Neural progenitor cell (in vitro differentiated cells): ENCODE results near the gene MEP1A.

Experiments
- CTCF ChIP-seq: fragments of 200-600 bp; sonication (generic); IDR thresholded peaks from 2 replicates; pipeline ENCODE4 v1.5.1; 2017; ENCODE audit warnings: antibody characterized with exemption, mild to moderate bottlenecking
- EZH2 ChIP-seq: fragments of 200-600 bp; sonication (generic); IDR thresholded peaks from 2 replicates; pipeline ENCODE4 v1.6.1; 2017; ENCODE audit warnings: antibody characterized with exemption, mild to moderate bottlenecking, moderate library complexity

DNA sequence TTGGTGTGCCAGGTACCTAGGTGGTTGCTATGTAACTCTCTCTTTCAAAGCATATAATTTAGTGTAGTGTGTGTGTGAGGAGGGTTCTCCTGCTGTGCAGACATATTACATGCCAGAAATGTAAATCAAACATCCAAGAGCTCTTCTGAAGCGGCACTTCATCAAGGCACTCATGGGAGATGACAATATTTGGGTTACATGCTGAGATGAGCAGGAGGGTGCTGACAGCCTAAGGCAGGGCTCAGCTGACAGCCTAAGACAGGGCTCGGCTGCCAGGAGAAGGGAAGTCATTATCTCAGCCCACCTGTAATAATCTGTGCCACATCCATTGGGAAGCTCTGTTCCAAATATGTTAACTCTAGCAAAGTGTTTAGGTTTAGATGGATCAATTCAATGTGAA, 89.5 kb downstream of the MEP1A start:
- no peak for TF ChIP-seq CTCF
- no peak for TF ChIP-seq EZH2
